ENCODE results near the gene CBFB. TPM values are rescaled to one million over a fixed set of nuclear protein-coding genes. Genes with fewer than 3 reads are reported as not detected.

The CBFB gene
- total RNA-seq, 1 donor from 2014 or later = 64.5 TPM

GRCh38 chr16:67014634-67015312 is 14.2 kb upstream of the CBFB start:
- H3K4me3 ChIP-seq (ENCODE audit: low read depth, low read length) = no peak overlapping the region
- DNase-seq (ENCODE audit: low read depth) = no peak
- no peaks in the 10 kb centered on the region for H3K36me3 ChIP-seq (ENCODE audit: control insufficient read depth, insufficient read depth, low read length)
- TF ChIP-seq CTCF (IDR thresholded peaks at IDR 0.05; ENCODE audit: insufficient read depth, low read length, poor library complexity, severe bottlenecking) = no peak
- H3K27me3 ChIP-seq (ENCODE audit: control insufficient read depth, insufficient read depth, low read length) = peaks cover 15% of the 10 kb centered on the region

DNA sequence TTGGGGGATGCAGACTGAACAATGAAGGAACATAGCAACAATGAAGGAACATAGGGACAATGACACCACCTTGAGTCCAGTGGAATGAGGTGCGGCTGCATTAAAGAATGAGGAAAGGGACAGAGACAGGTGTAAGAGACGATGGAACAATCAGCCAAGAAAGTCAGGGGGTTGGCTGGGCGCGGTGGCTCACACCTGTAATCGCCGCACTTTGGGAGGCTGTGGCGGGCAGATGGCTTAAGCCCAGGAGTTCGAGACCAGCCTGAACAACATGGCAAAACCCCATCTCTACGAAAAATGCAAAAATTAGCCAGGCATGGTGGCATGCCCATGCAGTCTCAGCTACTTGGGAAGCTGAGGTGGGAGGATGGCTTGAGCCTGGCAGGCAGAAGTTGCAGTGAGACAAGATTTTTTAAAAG is 13.6 kb upstream of the CBFB start:
- Histone ChIP-seq H3K36me3 (ENCODE audit: control insufficient read depth, insufficient read depth, low read length) (no peaks in the 10 kb centered on the region), H3K4me3 (ENCODE audit: low read depth, low read length) (no peak overlapping the region), H3K27me3 (ENCODE audit: control insufficient read depth, insufficient read depth, low read length) (peaks cover 15% of the 10 kb centered on the region)
- no peak for DNase-seq (ENCODE audit: low read depth)
- peak; percentile 25 for TF ChIP-seq CTCF (IDR thresholded peaks at IDR 0.05; ENCODE audit: insufficient read depth, low read length, poor library complexity, severe bottlenecking)

GRCh38 chr16:67016143-67016542 is 12.8 kb upstream of the CBFB start:
- no peak for DNase-seq (ENCODE audit: low read depth)
- TF ChIP-seq CTCF (IDR thresholded peaks at IDR 0.05; ENCODE audit: insufficient read depth, low read length, poor library complexity, severe bottlenecking) = no peak
- Histone ChIP-seq H3K36me3 (ENCODE audit: control insufficient read depth, insufficient read depth, low read length) (no peaks in the 10 kb centered on the region), H3K4me3 (ENCODE audit: low read depth, low read length) (no peak overlapping the region), H3K27me3 (ENCODE audit: control insufficient read depth, insufficient read depth, low read length) (peaks cover 15% of the 10 kb centered on the region)

GRCh38 chr16:67016681-67017420 is 12.1 kb upstream of the CBFB start:
- Histone ChIP-seq H3K27me3 (ENCODE audit: control insufficient read depth, insufficient read depth, low read length) (peaks cover 15% of the 10 kb centered on the region), H3K4me3 (ENCODE audit: low read depth, low read length) (no peak overlapping the region), H3K36me3 (ENCODE audit: control insufficient read depth, insufficient read depth, low read length) (no peaks in the 10 kb centered on the region)
- DNase-seq (ENCODE audit: low read depth) = no peak
- no peak for TF ChIP-seq CTCF (IDR thresholded peaks at IDR 0.05; ENCODE audit: insufficient read depth, low read length, poor library complexity, severe bottlenecking)

- H3K27me3 ChIP-seq (ENCODE audit: control insufficient read depth, insufficient read depth, low read length) = peaks cover 15% of the 10 kb centered on the region
- no peaks in the 10 kb centered on the region for H3K36me3 ChIP-seq (ENCODE audit: control insufficient read depth, insufficient read depth, low read length)
- no peak for DNase-seq (ENCODE audit: low read depth)
- H3K4me3 ChIP-seq (ENCODE audit: low read depth, low read length) = no peak overlapping the region
- no peak for TF ChIP-seq CTCF (IDR thresholded peaks at IDR 0.05; ENCODE audit: insufficient read depth, low read length, poor library complexity, severe bottlenecking)
Observed at GRCh38 chr16:67017421-67017750, 11.6 kb upstream of the CBFB start.

All from kidney epithelial cell (primary cell).